Brain microvascular endothelial cell (primary cell): ENCODE results near the gene DLG2.

Experiments used
- DNase-seq: peaks from one replicate; pipeline ENCODE4 v3.0.0-alpha.2; 2020
- H3K27ac ChIP-seq: fragments of 250-450 bp; sonication (Bioruptor Pico); 2 replicates; pipeline ENCODE4 v1.5.1; 2020; ENCODE audit warnings: mild to moderate bottlenecking, moderate library complexity
- H3K27me3 ChIP-seq: fragments of 250-450 bp; sonication (Bioruptor Pico); replicated peaks from 2 replicates; pipeline ENCODE4 v1.5.1; 2020; ENCODE audit warnings: mild to moderate bottlenecking
- H3K36me3 ChIP-seq: fragments of 250-450 bp; sonication (Bioruptor Pico); replicated peaks from 2 replicates; pipeline ENCODE4 v1.5.1; 2020; ENCODE audit warnings: mild to moderate bottlenecking
- H3K4me3 ChIP-seq: 2 replicates; pipeline ENCODE4 v1.5.1; 2011; ENCODE audit warnings: low read depth, mild to moderate bottlenecking, control low read depth, low read length, moderate library complexity
- CTCF ChIP-seq: IDR thresholded peaks from 2 replicates; pipeline ENCODE4 v1.5.1; 2011; ENCODE audit warnings: low read depth, mild to moderate bottlenecking, moderate library complexity, low read length, control low read depth, inconsistent platforms; ENCODE audit errors: missing control alignments
- in situ Hi-C: cut with HindIII; loops from 2 replicates; pipeline ENCODE4 v1.10.0; 2017; ENCODE audit warnings: low sequenced_read_pairs, low pct_ligation_motif_present

DLG2 gene

GRCh38 chr11:84389696-84390095, 1237.4 kb downstream of the DLG2 start:
- H3K27ac ChIP-seq: no peak overlapping the region
- in situ Hi-C loops: no loop called here
- DNase-seq: no peak
- no peak overlapping the region for H3K4me3 ChIP-seq
- TF ChIP-seq CTCF: no peak
- no peaks in the 10 kb centered on the region for H3K36me3 ChIP-seq
- no peaks in the 10 kb centered on the region for H3K27me3 ChIP-seq

- H3K4me3 ChIP-seq: no peak overlapping the region
- peak; percentile 82 for TF ChIP-seq CTCF
- H3K36me3 ChIP-seq: no peaks in the 10 kb centered on the region
- in situ Hi-C loops: no loop called here
- H3K27me3 ChIP-seq: no peaks in the 10 kb centered on the region
- peak; percentile 69 for DNase-seq
- no peak overlapping the region for H3K27ac ChIP-seq
These were observed 1242.4 kb downstream of the DLG2 start for GRCh38 chr11:84384731-84385130.

GRCh38 chr11:84383576-84383975, 1243.6 kb downstream of the DLG2 start:
- no peak for TF ChIP-seq CTCF
- in situ Hi-C loops: no loop called here
- Histone ChIP-seq H3K4me3 (no peak overlapping the region), H3K27me3 (no peaks in the 10 kb centered on the region), H3K36me3 (no peaks in the 10 kb centered on the region), H3K27ac (no peak overlapping the region)
- DNase-seq: no peak

- no peak overlapping the region for H3K27ac ChIP-seq
- H3K27me3 ChIP-seq: no peaks in the 10 kb centered on the region
- H3K4me3 ChIP-seq: no peak overlapping the region
- TF ChIP-seq CTCF: no peak
- in situ Hi-C loops: no loop called here
- no peak for DNase-seq
- no peaks in the 10 kb centered on the region for H3K36me3 ChIP-seq
These were observed 1245.5 kb downstream of the DLG2 start for GRCh38 chr11:84381666-84382065.

GRCh38 chr11:84372381-84372950, 1254.7 kb downstream of the DLG2 start:
- DNase-seq: no peak
- Histone ChIP-seq H3K4me3 (no peak overlapping the region), H3K36me3 (no peaks in the 10 kb centered on the region), H3K27me3 (no peaks in the 10 kb centered on the region), H3K27ac (no peak overlapping the region)
- TF ChIP-seq CTCF: no peak
- in situ Hi-C loops: no loop called here

- TF ChIP-seq CTCF: no peak
- no peaks in the 10 kb centered on the region for H3K27me3 ChIP-seq
- H3K4me3 ChIP-seq: no peak overlapping the region
- H3K27ac ChIP-seq: no peak overlapping the region
- in situ Hi-C loops: no loop called here
- DNase-seq: no peak
- no peaks in the 10 kb centered on the region for H3K36me3 ChIP-seq
These were observed 1269.1 kb downstream of the DLG2 start for GRCh38 chr11:84358034-84358433.
